Fibroblast of lung (primary cell): ENCODE results near the gene SRRM1. TPM values are rescaled to one million over a fixed set of nuclear protein-coding genes. Genes with fewer than 3 reads are reported as not detected.

Source experiments
- DNase-seq, 2 donors: peaks; one replicate each; pipeline versions ENCODE4 v3.0.0 to v3.0.0-alpha.2; 2010; ENCODE audit warnings: low read depth in 2 of 2
- H2AFZ ChIP-seq: 2 replicates; pipeline ENCODE4 v1.5.1; 2012; ENCODE audit warnings: low read length, control low read depth, inconsistent platforms
- H3K27ac ChIP-seq: 2 replicates; pipeline ENCODE4 v1.5.1; 2011; ENCODE audit warnings: low read length, control low read depth; ENCODE audit not compliant: insufficient read depth
- H3K27me3 ChIP-seq: 2 replicates; pipeline ENCODE4 v1.5.1; 2011; ENCODE audit warnings: mild to moderate bottlenecking, low read length; ENCODE audit not compliant: control insufficient read depth, insufficient read depth
- H3K36me3 ChIP-seq: 2 replicates; pipeline ENCODE4 v1.5.1; 2011; ENCODE audit warnings: low read length; ENCODE audit not compliant: control insufficient read depth, insufficient read depth
- H3K4me1 ChIP-seq: 2 replicates; pipeline ENCODE4 v1.5.1; 2011; ENCODE audit warnings: low read length; ENCODE audit not compliant: control insufficient read depth, insufficient read depth; ENCODE audit errors: extremely low read depth
- H3K4me2 ChIP-seq: 2 replicates; pipeline ENCODE4 v1.5.1; 2011; ENCODE audit warnings: low read length, control low read depth; ENCODE audit not compliant: insufficient read depth; ENCODE audit errors: extremely low read depth
- H3K4me3 ChIP-seq, 4 experiments: fragments of 200-600 bp in 1 of 4; sonication (generic) in 1 of 4; replicated peaks in 1 of 4; 2 replicates each; pipeline ENCODE4 v1.5.1; 2011 to 2016; ENCODE audit warnings: low read length in 4 of 4, low read depth in 3 of 4, mild to moderate bottlenecking in 3 of 4, control low read depth in 2 of 4, inconsistent platforms in 1 of 4, mixed read lengths in 1 of 4; ENCODE audit not compliant: insufficient read depth in 1 of 4; ENCODE audit errors: control extremely low read depth in 1 of 4
- H3K79me2 ChIP-seq: 2 replicates; pipeline ENCODE4 v1.5.1; 2012; ENCODE audit warnings: mild to moderate bottlenecking, low read length, inconsistent platforms; ENCODE audit not compliant: control insufficient read depth, insufficient read depth
- H3K9ac ChIP-seq: 2 replicates; pipeline ENCODE4 v1.5.1; 2011; ENCODE audit warnings: mild to moderate bottlenecking, low read length, control low read depth; ENCODE audit not compliant: insufficient read depth
- H3K9me3 ChIP-seq: 2 replicates; pipeline ENCODE4 v1.5.1; 2012; ENCODE audit warnings: low read depth, low read length; ENCODE audit not compliant: control insufficient read depth, insufficient read depth
- H4K20me1 ChIP-seq: 2 replicates; pipeline ENCODE4 v1.5.1; 2011; ENCODE audit warnings: low read length; ENCODE audit not compliant: control insufficient read depth, insufficient read depth; ENCODE audit errors: extremely low read depth
- EZH2 ChIP-seq: IDR thresholded peaks from 2 replicates; pipeline ENCODE4 v1.5.1; 2012; ENCODE audit warnings: low read length, control low read depth, mild to moderate bottlenecking; ENCODE audit errors: missing control alignments
- polyA plus RNA-seq, 2 donors: library from polyadenylated mRNA; depleted of rRNA in 1 of 2; stranded (reverse) in 1 of 2; unstranded in 1 of 2; fragments of >200 nt; gene quantifications; 2 replicates each; pipeline ENCODE4 v1.2.1, GENCODE V29; 2011 to 2012; ENCODE audit warnings: missing spikeins in 1 of 2
- total RNA-seq: library from RNA; depleted of rRNA; stranded (reverse); fragments of >200 nt; gene quantifications from 2 replicates; pipeline ENCODE4 v1.2.1, GENCODE V29; 2014
- TF ChIP-seq, protein P1 (sequence below), 2 donors: IDR thresholded peaks in 1 of 2; conservative IDR thresholded peaks in 1 of 2; 1 replicate in 1 of 2; 2 replicates in 1 of 2; pipeline ENCODE4 v1.5.1; 2011 to 2012; ENCODE audit warnings: low read length in 2 of 2, control low read depth in 1 of 2, inconsistent platforms in 1 of 2, low read depth in 1 of 2, mild to moderate bottlenecking in 1 of 2

SRRM1 gene
- total and polyA plus RNA-seq, 2 donors (not counting 1 experiment from before 2014, with no cell fraction given) = 30.7 to 55.8 TPM

DNA sequence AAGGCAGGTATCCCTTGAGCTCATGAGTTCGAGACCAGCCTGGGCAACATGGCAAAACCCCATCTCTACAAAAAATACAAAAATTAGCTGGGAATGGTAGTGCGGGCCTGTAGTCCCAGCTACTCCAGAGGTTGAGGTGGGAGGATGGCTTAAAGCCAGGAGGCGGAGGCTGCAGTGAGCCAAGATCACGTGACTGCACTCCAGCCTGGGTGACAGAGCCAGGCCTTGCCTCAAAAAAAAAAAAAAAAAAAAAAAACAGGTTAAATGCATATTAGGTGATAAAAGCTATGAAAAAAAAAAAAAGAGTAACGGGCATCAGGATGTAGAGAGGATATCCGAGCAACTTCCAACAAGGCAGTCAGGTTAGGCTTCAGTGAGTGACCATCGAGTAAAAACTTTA is 2.8 kb upstream of the SRRM1 start:
- no peak overlapping the region for H2AFZ ChIP-seq
- peaks cover 7% of the 10 kb centered on the region for H3K4me1 ChIP-seq
- H3K27me3 ChIP-seq = no peaks in the 10 kb centered on the region
- peak in 1 of 2 donors; percentile 9 for DNase-seq
- H3K4me3 ChIP-seq = no peak overlapping the region
- H3K4me2 ChIP-seq = no peak overlapping the region
- no peaks in the 10 kb centered on the region for H3K36me3 ChIP-seq
- H4K20me1 ChIP-seq = no peaks in the 10 kb centered on the region
- no peak overlapping the region for H3K27ac ChIP-seq
- no peaks in the 10 kb centered on the region for H3K9me3 ChIP-seq
- no peak overlapping the region for H3K9ac ChIP-seq
- H3K79me2 ChIP-seq = peaks cover 22% of the 10 kb centered on the region
- TF ChIP-seq, protein P1, sequence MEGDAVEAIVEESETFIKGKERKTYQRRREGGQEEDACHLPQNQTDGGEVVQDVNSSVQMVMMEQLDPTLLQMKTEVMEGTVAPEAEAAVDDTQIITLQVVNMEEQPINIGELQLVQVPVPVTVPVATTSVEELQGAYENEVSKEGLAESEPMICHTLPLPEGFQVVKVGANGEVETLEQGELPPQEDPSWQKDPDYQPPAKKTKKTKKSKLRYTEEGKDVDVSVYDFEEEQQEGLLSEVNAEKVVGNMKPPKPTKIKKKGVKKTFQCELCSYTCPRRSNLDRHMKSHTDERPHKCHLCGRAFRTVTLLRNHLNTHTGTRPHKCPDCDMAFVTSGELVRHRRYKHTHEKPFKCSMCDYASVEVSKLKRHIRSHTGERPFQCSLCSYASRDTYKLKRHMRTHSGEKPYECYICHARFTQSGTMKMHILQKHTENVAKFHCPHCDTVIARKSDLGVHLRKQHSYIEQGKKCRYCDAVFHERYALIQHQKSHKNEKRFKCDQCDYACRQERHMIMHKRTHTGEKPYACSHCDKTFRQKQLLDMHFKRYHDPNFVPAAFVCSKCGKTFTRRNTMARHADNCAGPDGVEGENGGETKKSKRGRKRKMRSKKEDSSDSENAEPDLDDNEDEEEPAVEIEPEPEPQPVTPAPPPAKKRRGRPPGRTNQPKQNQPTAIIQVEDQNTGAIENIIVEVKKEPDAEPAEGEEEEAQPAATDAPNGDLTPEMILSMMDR (conservative IDR thresholded peaks at IDR 0.05 in 1 of 2, IDR thresholded peaks at IDR 0.05 in 1 of 2; ENCODE audit: low read depth in 1 of 2, low read length in 2 of 2) = no peak
- no peak for TF ChIP-seq EZH2

DNA sequence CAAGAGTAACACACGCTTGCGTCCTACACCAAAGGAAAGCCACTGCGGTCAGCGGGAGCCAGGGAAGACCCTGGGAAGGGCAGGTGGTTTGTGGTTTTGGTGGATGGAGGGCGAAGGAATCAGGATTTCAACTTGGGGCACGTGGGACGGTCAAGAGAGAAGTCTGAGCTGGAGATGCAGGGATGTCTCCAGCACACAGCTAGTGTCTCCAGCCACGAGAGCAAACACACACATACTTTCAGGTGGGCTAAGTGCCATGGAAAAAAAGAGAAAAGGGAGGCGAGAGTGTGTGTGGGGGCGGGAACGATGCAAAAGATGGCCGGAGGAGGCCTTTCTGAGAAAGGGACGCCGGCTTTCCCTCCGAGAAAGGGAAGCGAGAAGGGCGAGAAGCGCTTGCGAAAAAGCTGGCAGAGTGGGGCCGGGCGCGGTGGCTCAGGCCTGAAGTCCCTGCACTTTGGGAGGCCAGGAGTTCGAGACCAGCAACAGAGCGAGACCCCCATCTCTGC is 1.4 kb upstream of the SRRM1 start:
- DNase-seq = peak; percentile 32 to 36

DNA sequence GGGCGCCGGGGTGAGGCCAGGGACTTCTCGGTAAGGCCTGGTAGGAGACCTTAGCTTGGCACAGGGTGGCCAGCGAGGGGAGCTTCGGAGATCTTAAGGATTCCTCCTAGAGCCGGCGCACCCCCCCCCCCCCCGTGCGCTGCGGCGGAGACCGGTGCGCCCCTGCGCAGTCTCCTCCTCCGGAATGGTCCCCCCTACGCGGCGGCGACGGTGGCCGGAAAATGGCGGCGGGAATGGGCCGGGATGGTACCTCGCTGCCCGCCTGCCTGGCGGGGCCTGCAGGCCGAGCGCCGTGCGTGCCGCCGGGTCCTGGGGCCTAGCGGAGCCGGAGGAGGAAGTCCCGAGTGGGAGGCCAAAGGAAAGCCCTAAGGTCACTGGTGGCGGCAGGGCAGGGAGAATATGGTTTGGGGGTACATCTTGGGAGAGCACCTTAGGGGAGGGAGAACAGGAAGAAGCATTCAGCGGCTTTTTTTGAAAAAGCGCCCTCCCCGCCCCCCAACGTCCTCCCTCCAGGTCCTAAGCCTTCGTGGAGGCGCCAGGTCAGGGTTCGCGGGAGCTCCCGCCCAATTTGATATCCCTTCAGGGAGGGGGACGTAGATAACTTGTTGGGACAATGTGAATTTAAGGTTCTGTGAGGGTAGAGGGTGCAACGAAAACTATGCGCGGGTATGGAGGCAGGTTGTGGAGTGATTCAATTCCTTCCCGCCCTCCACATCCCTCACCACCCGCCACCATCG is 429 bp downstream of the SRRM1 start:
- peak overlapping the region; percentile 73 to 94 (median 87) for H3K4me3 ChIP-seq
- peaks cover 6% of the 10 kb centered on the region for H3K36me3 ChIP-seq

More for the DNA sequence above, 1.4 kb upstream of the SRRM1 start:
- Histone ChIP-seq H2AFZ (peak overlapping the region; percentile 60), H3K27ac (peak overlapping the region; percentile 100), H3K4me1 (peaks cover 7% of the 10 kb centered on the region), H3K79me2 (peaks cover 36% of the 10 kb centered on the region), H4K20me1 (no peaks in the 10 kb centered on the region), H3K27me3 (no peaks in the 10 kb centered on the region), H3K4me3 (peak overlapping the region; percentile 42 to 97 (median 62)), H3K4me2 (peak overlapping the region; percentile 61), H3K9ac (peak overlapping the region; percentile 60), H3K36me3 (no peaks in the 10 kb centered on the region), H3K9me3 (no peaks in the 10 kb centered on the region)
- TF ChIP-seq EZH2 = no peak
- TF ChIP-seq, protein P1 (conservative IDR thresholded peaks at IDR 0.05 in 1 of 2, IDR thresholded peaks at IDR 0.05 in 1 of 2; ENCODE audit: low read depth in 1 of 2, low read length in 2 of 2) = no peak

More for the DNA sequence above, 429 bp downstream of the SRRM1 start:
- TF ChIP-seq, protein P1 (conservative IDR thresholded peaks at IDR 0.05 in 1 of 2, IDR thresholded peaks at IDR 0.05 in 1 of 2; ENCODE audit: low read depth in 1 of 2, low read length in 2 of 2) = no peak
- no peak for TF ChIP-seq EZH2
- Histone ChIP-seq H3K9me3 (no peaks in the 10 kb centered on the region), H3K4me1 (peaks cover 7% of the 10 kb centered on the region), H3K79me2 (peaks cover 46% of the 10 kb centered on the region), H4K20me1 (no peaks in the 10 kb centered on the region), H2AFZ (peak overlapping the region; percentile 7), H3K27ac (peak overlapping the region; percentile 87), H3K9ac (peak overlapping the region; percentile 94), H3K4me2 (peak overlapping the region; percentile 96), H3K27me3 (no peaks in the 10 kb centered on the region)
- peak in 1 of 2 donors; percentile 6 for DNase-seq
